AG10803 (cell line): ENCODE results near the gene NEK6.

Experiments used
- DNase-seq: peaks from one replicate; pipeline ENCODE4 v3.0.0; 2010; ENCODE audit warnings: low read depth
- H3K4me3 ChIP-seq: 2 replicates; pipeline ENCODE4 v1.5.1; 2011; ENCODE audit warnings: mild to moderate bottlenecking, low read length, control low read depth
- CTCF ChIP-seq: conservative IDR thresholded peaks from 2 replicates; pipeline ENCODE4 v1.5.1; 2011; ENCODE audit warnings: mild to moderate bottlenecking, low read length, control low read depth, inconsistent platforms

Gene NEK6

GRCh38 chr9:124375726-124376125, 118.0 kb downstream of the NEK6 start:
- H3K4me3 ChIP-seq, result no peak overlapping the region
- DNase-seq, result no peak
- no peak for TF ChIP-seq CTCF

GRCh38 chr9:124376329-124376728, 118.6 kb downstream of the NEK6 start:
- no peak for DNase-seq
- no peak overlapping the region for H3K4me3 ChIP-seq
- no peak for TF ChIP-seq CTCF

- no peak for TF ChIP-seq CTCF
- DNase-seq, result no peak
- H3K4me3 ChIP-seq, result no peak overlapping the region
Observed at GRCh38 chr9:124377551-124378406, 120.0 kb downstream of the NEK6 start.

GRCh38 chr9:124381170-124381945, 123.6 kb downstream of the NEK6 start:
- DNase-seq, result peak; percentile 72
- H3K4me3 ChIP-seq, result no peak overlapping the region

GRCh38 chr9:124384210-124384609, 126.5 kb downstream of the NEK6 start:
- DNase-seq, result no peak
- H3K4me3 ChIP-seq, result no peak overlapping the region
- no peak for TF ChIP-seq CTCF

More at GRCh38 chr9:124381170-124381945, 123.6 kb downstream of the NEK6 start:
- TF ChIP-seq CTCF, result no peak

- no peak for DNase-seq
- no peak overlapping the region for H3K4me3 ChIP-seq
- TF ChIP-seq CTCF, result no peak
Observed at GRCh38 chr9:124384846-124385245, 127.1 kb downstream of the NEK6 start.
